WI38 (cell line): ENCODE data around the gene ANKS1B.

Source experiments
- H3K4me3 ChIP-seq: 2 replicates; pipeline ENCODE4 v1.5.1; 2011; ENCODE audit warnings: low read depth, mild to moderate bottlenecking, control low read depth, low read length
- TF ChIP-seq, protein P1 (sequence below): IDR thresholded peaks from 2 replicates; pipeline ENCODE4 v1.5.1; 2012; ENCODE audit warnings: low read depth, mild to moderate bottlenecking, control low read depth, low read length

The ANKS1B gene

DNA sequence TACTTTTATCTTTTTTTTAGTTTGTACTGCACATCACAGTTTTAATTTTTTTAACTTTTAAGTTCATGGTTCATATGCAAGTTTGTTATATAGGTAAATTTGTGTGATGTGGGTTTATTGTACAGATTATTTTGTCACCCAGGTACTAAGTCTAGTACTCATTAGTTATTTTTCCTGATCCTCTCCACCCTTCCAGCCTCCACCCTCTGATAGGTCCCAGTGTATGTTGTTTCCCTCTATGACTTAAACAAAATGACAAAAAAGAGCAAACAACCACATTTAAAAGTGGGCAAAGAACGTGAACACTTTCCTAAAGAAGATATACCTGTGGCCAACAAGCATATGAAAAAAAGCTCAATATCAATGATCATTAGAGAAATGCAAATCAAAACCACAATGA is 273.5 kb downstream of the ANKS1B start:
- TF ChIP-seq, protein P1, sequence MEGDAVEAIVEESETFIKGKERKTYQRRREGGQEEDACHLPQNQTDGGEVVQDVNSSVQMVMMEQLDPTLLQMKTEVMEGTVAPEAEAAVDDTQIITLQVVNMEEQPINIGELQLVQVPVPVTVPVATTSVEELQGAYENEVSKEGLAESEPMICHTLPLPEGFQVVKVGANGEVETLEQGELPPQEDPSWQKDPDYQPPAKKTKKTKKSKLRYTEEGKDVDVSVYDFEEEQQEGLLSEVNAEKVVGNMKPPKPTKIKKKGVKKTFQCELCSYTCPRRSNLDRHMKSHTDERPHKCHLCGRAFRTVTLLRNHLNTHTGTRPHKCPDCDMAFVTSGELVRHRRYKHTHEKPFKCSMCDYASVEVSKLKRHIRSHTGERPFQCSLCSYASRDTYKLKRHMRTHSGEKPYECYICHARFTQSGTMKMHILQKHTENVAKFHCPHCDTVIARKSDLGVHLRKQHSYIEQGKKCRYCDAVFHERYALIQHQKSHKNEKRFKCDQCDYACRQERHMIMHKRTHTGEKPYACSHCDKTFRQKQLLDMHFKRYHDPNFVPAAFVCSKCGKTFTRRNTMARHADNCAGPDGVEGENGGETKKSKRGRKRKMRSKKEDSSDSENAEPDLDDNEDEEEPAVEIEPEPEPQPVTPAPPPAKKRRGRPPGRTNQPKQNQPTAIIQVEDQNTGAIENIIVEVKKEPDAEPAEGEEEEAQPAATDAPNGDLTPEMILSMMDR, result no peak
- H3K4me3 ChIP-seq, result no peak overlapping the region

GRCh38 chr12:99709619-99710018 is 275.1 kb downstream of the ANKS1B start:
- TF ChIP-seq, protein P1, result no peak
- no peak overlapping the region for H3K4me3 ChIP-seq

DNA sequence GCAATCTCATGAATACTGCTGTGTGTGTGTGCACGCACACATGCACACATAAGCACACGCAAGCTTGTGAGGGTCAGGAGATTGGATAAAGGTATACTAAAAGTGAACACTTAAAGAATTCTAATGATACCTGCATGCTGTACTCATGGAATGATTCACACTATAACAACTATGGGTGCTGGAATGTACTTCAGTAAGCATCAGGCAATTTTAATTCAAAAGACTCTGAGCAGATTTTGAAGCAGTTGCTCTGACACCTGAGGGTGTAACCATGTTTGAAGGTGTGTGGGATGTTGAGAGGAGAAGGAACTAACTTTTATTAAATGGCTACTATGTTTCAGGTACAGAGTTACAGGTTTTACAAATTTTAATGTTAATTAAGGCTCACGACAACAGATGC is 275.6 kb downstream of the ANKS1B start:
- TF ChIP-seq, protein P1, result no peak
- H3K4me3 ChIP-seq, result no peak overlapping the region

- TF ChIP-seq, protein P1, result no peak
- no peak overlapping the region for H3K4me3 ChIP-seq
Observed at GRCh38 chr12:99707883-99708282, 276.9 kb downstream of the ANKS1B start.

GRCh38 chr12:99706736-99707473 is 277.8 kb downstream of the ANKS1B start:
- TF ChIP-seq, protein P1, result no peak
- H3K4me3 ChIP-seq, result no peak overlapping the region

DNA sequence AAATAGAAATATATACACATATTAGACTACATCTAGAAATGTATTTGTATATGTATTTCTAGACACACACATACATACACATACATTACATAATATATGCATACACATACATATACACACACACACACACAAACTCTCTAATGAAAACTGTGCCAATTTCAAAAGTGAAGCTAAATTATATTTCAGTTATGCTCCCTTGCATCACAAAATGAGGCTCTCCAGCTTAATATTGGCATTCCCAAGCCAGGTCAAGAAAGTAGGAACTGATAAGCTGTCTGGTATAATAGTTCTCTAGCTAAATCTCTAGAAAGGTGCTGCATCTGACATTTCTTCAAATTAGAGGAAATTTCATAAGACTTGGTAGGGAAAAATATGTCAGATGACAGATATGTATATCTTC is 280.3 kb downstream of the ANKS1B start:
- H3K4me3 ChIP-seq, result no peak overlapping the region
- TF ChIP-seq, protein P1, result no peak

GRCh38 chr12:99704036-99704435 is 280.7 kb downstream of the ANKS1B start:
- no peak overlapping the region for H3K4me3 ChIP-seq
- TF ChIP-seq, protein P1, result no peak
